ENCODE measurements around the gene FLNC. TPM values are rescaled to one million over a fixed set of nuclear protein-coding genes. Genes with fewer than 3 reads are reported as not detected.

Gene FLNC
- total RNA-seq, 1 donor from 2014 or later: 6.7 TPM

DNA sequence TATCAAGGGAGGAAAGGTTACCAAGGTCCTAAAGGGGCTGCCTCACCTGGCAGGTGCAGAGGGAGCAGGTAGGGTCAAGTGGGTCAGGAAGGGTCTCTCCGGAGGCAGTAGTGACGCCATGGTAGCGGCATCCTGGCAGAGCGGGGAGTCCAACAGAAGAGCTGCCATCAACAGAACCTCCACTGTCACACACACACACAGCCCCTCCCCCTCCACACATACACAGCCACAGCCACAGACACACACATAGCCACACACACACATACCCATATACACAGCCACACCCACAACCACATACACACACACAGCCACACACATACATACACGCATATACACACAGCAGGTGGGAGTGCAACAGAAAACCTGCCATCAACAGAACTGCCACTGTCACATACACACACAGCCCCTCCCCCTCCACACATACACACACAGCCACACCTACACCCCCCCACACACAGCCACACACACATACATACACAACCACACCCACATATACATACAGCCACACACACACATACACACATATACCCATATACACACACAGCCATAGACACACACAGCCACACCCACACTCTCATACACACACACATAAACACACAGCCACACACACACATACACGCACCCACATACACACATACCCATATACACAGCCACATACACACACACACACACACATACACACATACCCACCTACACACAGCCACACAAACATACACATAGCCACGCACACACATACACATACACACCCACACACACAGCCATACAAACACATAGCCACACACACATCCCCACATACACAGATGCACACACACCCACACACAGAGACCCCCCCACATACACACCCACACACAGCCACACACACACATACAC, 57.2 kb downstream of the FLNC start:
- H3K4me1 Mint-ChIP-seq: peaks cover 11% of the 10 kb centered on the region
- H3K9me3 ChIP-seq (ENCODE audit: low read depth): no peaks in the 10 kb centered on the region
- no peaks in the 10 kb centered on the region for H3K36me3 ChIP-seq
- peaks cover 14% of the 10 kb centered on the region for H3K27me3 Mint-ChIP-seq (ENCODE audit: insufficient read depth, low read depth)
- H3K9me3 Mint-ChIP-seq: no peaks in the 10 kb centered on the region
- no peaks in the 10 kb centered on the region for H3K4me1 ChIP-seq
- H3K27ac ChIP-seq: no peak overlapping the region
- H4K20me1 ChIP-seq (ENCODE audit: low read depth): no peaks in the 10 kb centered on the region
- no peak overlapping the region for H3K4me3 Mint-ChIP-seq
- H3K36me3 Mint-ChIP-seq: no peaks in the 10 kb centered on the region
- peaks cover 14% of the 10 kb centered on the region for H3F3A ChIP-seq (ENCODE audit: low read depth)
- no peak overlapping the region for H2AFZ ChIP-seq (replicated peaks)
- TF ChIP-seq EZH2 (IDR thresholded peaks at IDR 0.05): no peak
- TF ChIP-seq, protein P1, sequence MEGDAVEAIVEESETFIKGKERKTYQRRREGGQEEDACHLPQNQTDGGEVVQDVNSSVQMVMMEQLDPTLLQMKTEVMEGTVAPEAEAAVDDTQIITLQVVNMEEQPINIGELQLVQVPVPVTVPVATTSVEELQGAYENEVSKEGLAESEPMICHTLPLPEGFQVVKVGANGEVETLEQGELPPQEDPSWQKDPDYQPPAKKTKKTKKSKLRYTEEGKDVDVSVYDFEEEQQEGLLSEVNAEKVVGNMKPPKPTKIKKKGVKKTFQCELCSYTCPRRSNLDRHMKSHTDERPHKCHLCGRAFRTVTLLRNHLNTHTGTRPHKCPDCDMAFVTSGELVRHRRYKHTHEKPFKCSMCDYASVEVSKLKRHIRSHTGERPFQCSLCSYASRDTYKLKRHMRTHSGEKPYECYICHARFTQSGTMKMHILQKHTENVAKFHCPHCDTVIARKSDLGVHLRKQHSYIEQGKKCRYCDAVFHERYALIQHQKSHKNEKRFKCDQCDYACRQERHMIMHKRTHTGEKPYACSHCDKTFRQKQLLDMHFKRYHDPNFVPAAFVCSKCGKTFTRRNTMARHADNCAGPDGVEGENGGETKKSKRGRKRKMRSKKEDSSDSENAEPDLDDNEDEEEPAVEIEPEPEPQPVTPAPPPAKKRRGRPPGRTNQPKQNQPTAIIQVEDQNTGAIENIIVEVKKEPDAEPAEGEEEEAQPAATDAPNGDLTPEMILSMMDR (IDR thresholded peaks at IDR 0.05): no peak
- no peak for TF ChIP-seq EZH2phosphoT487 (IDR thresholded peaks at IDR 0.05)
- H3K9ac ChIP-seq: no peak overlapping the region
- no peak overlapping the region for H3K27ac Mint-ChIP-seq
- H3K79me2 ChIP-seq (ENCODE audit: low read depth): no peaks in the 10 kb centered on the region
- peaks cover 25% of the 10 kb centered on the region for H3K27me3 ChIP-seq
- no peak overlapping the region for H3K4me3 ChIP-seq
- DNase-seq (ENCODE audit: low spot score): no peak
- H3K4me2 ChIP-seq: no peak overlapping the region

DNA sequence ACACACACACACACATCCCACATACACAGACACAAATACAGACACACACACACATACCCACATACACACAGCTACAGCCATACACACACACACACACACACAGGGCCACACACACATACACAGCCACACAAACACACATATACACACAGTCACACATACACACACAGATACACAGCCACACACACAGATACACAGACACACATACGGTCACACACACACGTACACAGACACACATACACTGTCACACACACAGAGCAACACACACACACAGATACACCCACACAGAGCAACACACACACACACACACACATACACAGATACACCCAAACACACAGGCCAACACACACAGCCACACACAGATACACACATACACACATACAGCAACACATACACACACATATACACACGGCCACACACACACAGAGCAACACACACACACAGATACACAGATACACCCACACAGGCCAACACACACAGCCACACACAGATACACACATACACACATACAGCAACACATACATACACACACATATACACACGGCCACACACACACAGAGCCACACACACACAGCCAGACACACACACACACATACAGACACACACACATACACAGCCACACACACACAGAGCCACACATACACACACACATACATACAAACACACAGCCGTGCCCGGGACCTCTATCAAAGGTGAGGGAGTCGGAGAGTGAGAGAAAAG, 58.0 kb downstream of the FLNC start:
- no peak overlapping the region for H3K4me2 ChIP-seq
- peaks cover 25% of the 10 kb centered on the region for H3K27me3 ChIP-seq

DNA sequence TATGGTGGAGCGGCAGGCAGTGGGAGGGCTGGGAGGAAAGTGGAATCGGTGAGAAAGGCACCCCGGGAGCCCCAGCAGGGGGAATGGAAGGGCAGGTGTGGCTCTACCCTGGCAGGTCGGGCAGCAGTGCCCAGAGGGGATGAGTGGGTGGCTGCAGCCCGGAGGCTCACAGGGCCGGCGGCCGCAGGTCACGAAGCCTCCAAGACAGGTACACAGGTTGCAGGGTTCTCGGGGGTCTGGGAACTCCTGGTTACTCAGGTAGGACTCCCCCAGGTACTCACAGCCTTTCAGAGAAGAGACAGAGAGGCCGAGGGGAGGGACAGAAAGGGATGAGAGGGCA, 58.5 kb downstream of the FLNC start:
- Histone ChIP-seq H4K20me1 (ENCODE audit: low read depth) (no peaks in the 10 kb centered on the region), H3K36me3 (no peaks in the 10 kb centered on the region), H3K9ac (no peak overlapping the region), H3F3A (ENCODE audit: low read depth) (peaks cover 14% of the 10 kb centered on the region), H3K9me3 (ENCODE audit: low read depth) (no peaks in the 10 kb centered on the region), H2AFZ (replicated peaks) (no peak overlapping the region), H3K4me3 (no peak overlapping the region), H3K4me1 (no peaks in the 10 kb centered on the region), H3K4me2 (no peak overlapping the region), H3K27me3 (peaks cover 25% of the 10 kb centered on the region), H3K79me2 (ENCODE audit: low read depth) (no peaks in the 10 kb centered on the region), H3K27ac (no peak overlapping the region)
- peaks cover 13% of the 10 kb centered on the region for H3K27me3 Mint-ChIP-seq (ENCODE audit: insufficient read depth, low read depth)
- H3K4me3 Mint-ChIP-seq: no peak overlapping the region
- no peak overlapping the region for H3K27ac Mint-ChIP-seq
- no peaks in the 10 kb centered on the region for H3K9me3 Mint-ChIP-seq
- H3K4me1 Mint-ChIP-seq: peaks cover 6% of the 10 kb centered on the region
- H3K36me3 Mint-ChIP-seq: no peaks in the 10 kb centered on the region
- DNase-seq (ENCODE audit: low spot score): no peak
- TF ChIP-seq, protein P1 (IDR thresholded peaks at IDR 0.05): no peak
- TF ChIP-seq EZH2phosphoT487 (IDR thresholded peaks at IDR 0.05) (no peak), EZH2 (IDR thresholded peaks at IDR 0.05) (no peak)

More for the DNA sequence above, 58.0 kb downstream of the FLNC start:
- peaks cover 13% of the 10 kb centered on the region for H3K27me3 Mint-ChIP-seq (ENCODE audit: insufficient read depth, low read depth)
- no peak overlapping the region for H3K27ac Mint-ChIP-seq
- no peak overlapping the region for H3K4me3 Mint-ChIP-seq
- DNase-seq (ENCODE audit: low spot score): no peak
- H3K4me1 Mint-ChIP-seq: peaks cover 10% of the 10 kb centered on the region
- H3K4me1 ChIP-seq: no peaks in the 10 kb centered on the region
- peaks cover 14% of the 10 kb centered on the region for H3F3A ChIP-seq (ENCODE audit: low read depth)
- H3K9me3 ChIP-seq (ENCODE audit: low read depth): no peaks in the 10 kb centered on the region
- H3K9me3 Mint-ChIP-seq: no peaks in the 10 kb centered on the region
- no peaks in the 10 kb centered on the region for H3K79me2 ChIP-seq (ENCODE audit: low read depth)
- no peaks in the 10 kb centered on the region for H3K36me3 Mint-ChIP-seq
- no peak overlapping the region for H3K4me3 ChIP-seq
- no peaks in the 10 kb centered on the region for H3K36me3 ChIP-seq
- no peak overlapping the region for H3K27ac ChIP-seq
- no peak overlapping the region for H2AFZ ChIP-seq (replicated peaks)
- no peak overlapping the region for H3K9ac ChIP-seq
- TF ChIP-seq EZH2phosphoT487 (IDR thresholded peaks at IDR 0.05) (no peak), EZH2 (IDR thresholded peaks at IDR 0.05) (no peak)
- TF ChIP-seq, protein P1 (IDR thresholded peaks at IDR 0.05): no peak
- H4K20me1 ChIP-seq (ENCODE audit: low read depth): no peaks in the 10 kb centered on the region
